ENCODE results near the gene TBC1D10A. TPM values are rescaled to one million over a fixed set of nuclear protein-coding genes. Genes with fewer than 3 reads are reported as not detected.

The TBC1D10A gene
- 10 to 100 TPM in 2 of 12 donors, 1 to 10 TPM in 9, not detected in 1; 4.6 to 16.9 (median 6.4) TPM for polyA plus RNA-seq (ENCODE audit: insufficient read length in 12 of 12)
- long read RNA-seq, donor 1, transcript TBC1D10A-201 (9 exons, 2,077 nt), result major isoform, 6 of 6 reads
- long read RNA-seq, donor 1, partial matches to known transcripts, result 0 of 6 reads
- long read RNA-seq, donor 1, other reads (novel, unspliced or antisense), result 0 of 6 reads
- long read RNA-seq, donor 2, partial matches to known transcripts, result 0 of 2 reads
- long read RNA-seq, donor 2, other reads (novel, unspliced or antisense), result 0 of 2 reads
- long read RNA-seq, donor 3, result 0 reads
- long read RNA-seq, donor 4, partial matches to known transcripts, result 0 of 3 reads
- long read RNA-seq, donor 4, other reads (novel, unspliced or antisense), result 0 of 3 reads
- long read RNA-seq, donor 5, partial matches to known transcripts, result 0 of 3 reads
- long read RNA-seq, donor 5, other reads (novel, unspliced or antisense), result 0 of 3 reads
- long read RNA-seq, donor 6, partial matches to known transcripts, result 0 of 4 reads
- long read RNA-seq, donor 6, other reads (novel, unspliced or antisense), result 0 of 4 reads
- long read RNA-seq, donor 7, partial matches to known transcripts, result 0 of 1 reads
- long read RNA-seq, donor 7, other reads (novel, unspliced or antisense), result 0 of 1 reads
- long read RNA-seq, donor 8, partial matches to known transcripts, result 0 of 1 reads
- long read RNA-seq, donor 8, other reads (novel, unspliced or antisense), result 0 of 1 reads
- long read RNA-seq, donor 9, transcript TBC1D10A-201 (9 exons, 2,077 nt), result major isoform, 5 of 5 reads
- long read RNA-seq, donor 9, partial matches to known transcripts, result 0 of 5 reads
- long read RNA-seq, donor 9, other reads (novel, unspliced or antisense), result 0 of 5 reads
- long read RNA-seq, donor 10, transcript TBC1D10A-201 (9 exons, 2,077 nt), result major isoform, 5 of 5 reads
- long read RNA-seq, donor 10, partial matches to known transcripts, result 0 of 5 reads
- long read RNA-seq, donor 10, other reads (novel, unspliced or antisense), result 0 of 5 reads
- long read RNA-seq, donor 11, partial matches to known transcripts, result 0 of 2 reads
- long read RNA-seq, donor 11, other reads (novel, unspliced or antisense), result 0 of 2 reads

GRCh38 chr22:30326706-30327362, at the start of gene TBC1D10A:
Gene TBC1D10A, minus strand, starts transcription at chr22:30326941. Its CDS starts 60 bp downstream, at chr22:30326881.
- peak; percentile 84 for DNase-seq

GRCh38 chr22:30375312-30375849, 48.6 kb upstream of the TBC1D10A start:
- no peak for DNase-seq

GRCh38 chr22:30373331-30374325, 46.9 kb upstream of the TBC1D10A start:
- no peak for DNase-seq

GRCh38 chr22:30372915-30373314, 46.2 kb upstream of the TBC1D10A start:
- no peak for DNase-seq

- DNase-seq, result no peak
These were observed 45.2 kb upstream of the TBC1D10A start for GRCh38 chr22:30371981-30372380.

- no peak for DNase-seq
These were observed 44.6 kb upstream of the TBC1D10A start for GRCh38 chr22:30371321-30371720.

GRCh38 chr22:30370641-30371230, 44.0 kb upstream of the TBC1D10A start:
- DNase-seq, result no peak

- no peak for DNase-seq
These were observed 41.7 kb upstream of the TBC1D10A start for GRCh38 chr22:30368420-30368819.

- DNase-seq, result no peak
These were observed 39.1 kb upstream of the TBC1D10A start for GRCh38 chr22:30365891-30366290.

GRCh38 chr22:30362651-30363281, 36.0 kb upstream of the TBC1D10A start:
- no peak for DNase-seq

- DNase-seq, result no peak
These were observed 35.3 kb upstream of the TBC1D10A start for GRCh38 chr22:30361916-30362650.

GRCh38 chr22:30358541-30358940, 31.8 kb upstream of the TBC1D10A start:
- no peak for DNase-seq

GRCh38 chr22:30357650-30358215, 31.0 kb upstream of the TBC1D10A start:
- no peak for DNase-seq

- no peak for DNase-seq
These were observed 30.5 kb upstream of the TBC1D10A start for GRCh38 chr22:30357236-30357570.

- DNase-seq, result peak; percentile 93
These were observed 29.9 kb upstream of the TBC1D10A start, which contains the start of the genes CCDC157 and SF3A1 for GRCh38 chr22:30356449-30357235. Gene CCDC157, plus strand, starts transcription at chr22:30357007. Its CDS starts 8,994 bp downstream, at chr22:30366001. Gene SF3A1, minus strand, starts transcription at chr22:30356894. Its CDS starts 102 bp downstream, at chr22:30356792.

GRCh38 chr22:30354644-30355043, 27.9 kb upstream of the TBC1D10A start:
- no peak for DNase-seq

GRCh38 chr22:30351226-30351625, 24.5 kb upstream of the TBC1D10A start:
- DNase-seq, result no peak

All from muscle of arm (tissue), 14 donors.